ENCODE data around the gene MTFP1.

GRCh38 chr22:30397656-30398635, 27.6 kb upstream of the MTFP1 start:
- TF ChIP-seq POLR2A (IDR thresholded peaks at IDR 0.05), result no peak
- no peak for TF ChIP-seq CTCF (IDR thresholded peaks at IDR 0.05 in 8 of 11, conservative IDR thresholded peaks at IDR 0.05 in 3 of 11)

Measured in spleen (tissue), 7 donors.